Neuronal stem cell (in vitro differentiated cells): ENCODE measurements around the gene CAMKK1.

Source experiments
- DNase-seq: peaks from one replicate; pipeline ENCODE4 v3.0.0-alpha.2; 2013; ENCODE audit warnings: low spot score
- H2AFZ ChIP-seq: one replicate; pipeline ENCODE4 v1.6.1; 2013; ENCODE audit warnings: mild to moderate bottlenecking, low read length, inconsistent platforms
- H2AK5ac ChIP-seq: 2 replicates; pipeline ENCODE4 v1.6.1; 2013; ENCODE audit warnings: low read depth, mild to moderate bottlenecking, inconsistent platforms, low read length, moderate library complexity, mixed read lengths
- H2BK120ac ChIP-seq: 2 replicates; pipeline ENCODE4 v1.6.1; 2013; ENCODE audit warnings: low read depth, mild to moderate bottlenecking, inconsistent platforms, low read length, moderate library complexity, mixed read lengths
- H2BK12ac ChIP-seq: one replicate; pipeline ENCODE4 v1.6.1; 2013; ENCODE audit warnings: low read length, inconsistent platforms
- H2BK15ac ChIP-seq: 2 replicates; pipeline ENCODE4 v1.6.1; 2013; ENCODE audit warnings: mild to moderate bottlenecking, low read length, inconsistent platforms, mixed read lengths
- H2BK5ac ChIP-seq: one replicate; pipeline ENCODE4 v1.6.1; 2013; ENCODE audit warnings: inconsistent platforms, mild to moderate bottlenecking, low read length, moderate library complexity
- H3K14ac ChIP-seq: one replicate; pipeline ENCODE4 v1.6.1; 2013; ENCODE audit warnings: low read length, inconsistent platforms
- H3K18ac ChIP-seq: 2 replicates; pipeline ENCODE4 v1.6.1; 2013; ENCODE audit warnings: low read length, inconsistent platforms
- H3K23ac ChIP-seq: 2 replicates; pipeline ENCODE4 v1.6.1; 2013; ENCODE audit warnings: low read depth, mild to moderate bottlenecking, mixed read lengths, low read length, inconsistent platforms; ENCODE audit not compliant: poor library complexity
- H3K27ac ChIP-seq: replicated peaks from 3 replicates; pipeline ENCODE4 v1.5.1; 2013; ENCODE audit warnings: low read length, inconsistent platforms
- H3K27me3 ChIP-seq, 3 experiments: 2 replicates each; pipeline ENCODE4 v1.6.1; 2013; ENCODE audit warnings: low read length in 3 of 3, mild to moderate bottlenecking in 2 of 3, inconsistent platforms in 1 of 3, low read depth in 1 of 3, mixed read lengths in 1 of 3, moderate library complexity in 1 of 3; ENCODE audit not compliant: control insufficient read depth in 3 of 3, insufficient read depth in 3 of 3
- H3K36me3 ChIP-seq, 2 donors: replicated peaks in 1 of 2; 2 replicates each; pipeline ENCODE4 v1.6.1; 2013; ENCODE audit warnings: low read length in 2 of 2; ENCODE audit not compliant: control insufficient read depth in 2 of 2, insufficient read depth in 2 of 2
- H3K4ac ChIP-seq: 2 replicates; pipeline ENCODE4 v1.6.1; 2013; ENCODE audit warnings: inconsistent platforms, mild to moderate bottlenecking, low read length, moderate library complexity
- H3K4me1 ChIP-seq, 2 donors: 1 replicate in 1 of 2; 2 replicates in 1 of 2; pipeline ENCODE4 v1.6.1; 2013; ENCODE audit warnings: low read length in 2 of 2, low read depth in 1 of 2; ENCODE audit not compliant: control insufficient read depth in 2 of 2, insufficient read depth in 1 of 2
- H3K4me2 ChIP-seq: one replicate; pipeline ENCODE4 v1.6.1; 2013; ENCODE audit warnings: mild to moderate bottlenecking, low read length, inconsistent platforms; ENCODE audit not compliant: insufficient read depth, poor library complexity, severe bottlenecking
- H3K4me3 ChIP-seq, 2 donors: 2 replicates each; pipeline ENCODE4 v1.5.1; 2013; ENCODE audit warnings: low read length in 2 of 2, mild to moderate bottlenecking in 2 of 2, inconsistent platforms in 1 of 2, moderate library complexity in 1 of 2
- H3K79me1 ChIP-seq: one replicate; pipeline ENCODE4 v1.6.1; 2013; ENCODE audit warnings: low read depth, mild to moderate bottlenecking, inconsistent platforms, low read length, moderate library complexity
- H3K9ac ChIP-seq: one replicate; pipeline ENCODE4 v1.6.1; 2013; ENCODE audit warnings: mild to moderate bottlenecking, low read depth, low read length, inconsistent platforms; ENCODE audit not compliant: poor library complexity
- H3K9me3 ChIP-seq, 2 donors: replicated peaks in 1 of 2; 2 replicates each; pipeline versions ENCODE3 to v1.6.1; 2013; ENCODE audit warnings: low read length in 2 of 2, mild to moderate bottlenecking in 2 of 2, inconsistent platforms in 1 of 2, low read depth in 1 of 2, mixed read lengths in 1 of 2, moderate library complexity in 1 of 2; ENCODE audit not compliant: control insufficient read depth in 2 of 2, insufficient read depth in 1 of 2
- H4K8ac ChIP-seq: one replicate; pipeline ENCODE4 v1.6.1; 2013; ENCODE audit warnings: low read depth, mild to moderate bottlenecking, inconsistent platforms, low read length, moderate library complexity
- H4K91ac ChIP-seq: one replicate; pipeline ENCODE4 v1.6.1; 2013; ENCODE audit warnings: low read length, low read depth, mild to moderate bottlenecking, inconsistent platforms; ENCODE audit not compliant: poor library complexity
- WGBS, 2 donors: extraction: QIAGEN DNeasy Blood & Tissue Kit; methylation state at CpG; one replicate each; pipeline ENCODE4 v1.1.7; 2013; ENCODE audit warnings: missing lambda C conversion rate in 2 of 2, mixed read lengths in 1 of 2; ENCODE audit not compliant: insufficient read length in 2 of 2, insufficient replicate concordance in 1 of 2; ENCODE audit errors: extremely low coverage in 2 of 2; 5-methylcytosine and 5-hydroxymethylcytosine counted together

Gene CAMKK1

GRCh38 chr17:3887804-3888203, 5.0 kb downstream of the CAMKK1 start:
- Histone ChIP-seq H4K8ac (no peak overlapping the region), H3K4me1 (peaks cover 10 to 11% of the 10 kb centered on the region in 2 donors), H2AK5ac (no peak overlapping the region), H3K4ac (no peak overlapping the region), H2BK5ac (peak overlapping the region; percentile 49), H3K23ac (no peak overlapping the region), H2BK15ac (peak overlapping the region; percentile 32), H3K27me3 (peaks cover 0 to 51% (median 0%) of the 10 kb centered on the region in 3 experiments), H3K4me3 (no peak overlapping the region), H3K18ac (no peak overlapping the region), H2AFZ (no peak overlapping the region), H3K9ac (no peak overlapping the region), H3K79me1 (peaks cover 2% of the 10 kb centered on the region), H4K91ac (no peak overlapping the region), H3K27ac (no peak overlapping the region), H2BK12ac (no peak overlapping the region), H3K36me3 (peaks cover 0 to 2% of the 10 kb centered on the region in 2 donors), H3K4me2 (no peak overlapping the region), H2BK120ac (no peak overlapping the region), H3K9me3 (no peaks in the 10 kb centered on the region), H3K14ac (no peak overlapping the region)
- WGBS, 2 donors, result no CpG with 5 or more reads among the region's 9 CpGs
- DNase-seq, result no peak

DNA sequence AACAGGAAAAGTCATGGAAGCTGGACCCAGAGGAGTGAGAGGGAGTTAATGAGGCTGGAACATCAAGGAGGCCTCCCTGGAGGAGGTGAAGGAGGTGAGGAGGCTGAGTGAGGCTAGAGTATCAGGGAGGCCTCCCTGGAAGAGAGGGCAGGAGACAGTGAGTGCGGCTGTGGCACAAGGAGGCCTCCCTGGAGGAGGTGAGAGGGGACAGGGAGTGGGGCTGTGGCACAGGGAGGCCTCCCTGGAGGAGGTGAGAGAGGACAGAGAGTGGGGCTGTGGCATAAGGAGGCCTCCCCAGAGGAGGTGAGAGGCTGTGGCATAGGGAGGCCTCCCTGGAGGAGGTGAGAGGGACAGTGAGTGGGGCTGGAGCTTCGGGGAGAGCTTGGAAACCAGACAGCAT, 5.5 kb downstream of the CAMKK1 start:
- no peak overlapping the region for H3K4me2 ChIP-seq
- no peak overlapping the region for H4K8ac ChIP-seq
- H3K4me1 ChIP-seq, result peaks cover 10 to 11% of the 10 kb centered on the region in 2 donors
- H3K4ac ChIP-seq, result no peak overlapping the region
- no peak overlapping the region for H4K91ac ChIP-seq
- H3K36me3 ChIP-seq, result peaks cover 0 to 2% of the 10 kb centered on the region in 2 donors
- H2BK12ac ChIP-seq, result no peak overlapping the region
- no peak overlapping the region for H2AFZ ChIP-seq
- no peak overlapping the region for H2BK5ac ChIP-seq
- no peak overlapping the region for H3K18ac ChIP-seq
- H3K14ac ChIP-seq, result no peak overlapping the region
- no peaks in the 10 kb centered on the region for H3K9me3 ChIP-seq
- peak overlapping the region; percentile 33 for H2AK5ac ChIP-seq
- H3K27me3 ChIP-seq, result peaks cover 0 to 51% (median 0%) of the 10 kb centered on the region in 3 experiments
- no peak overlapping the region for H2BK15ac ChIP-seq
- H3K4me3 ChIP-seq, result no peak overlapping the region
- no peak for DNase-seq
- peaks cover 2% of the 10 kb centered on the region for H3K79me1 ChIP-seq
- H3K23ac ChIP-seq, result no peak overlapping the region
- no peak overlapping the region for H3K27ac ChIP-seq
- no CpG with 5 or more reads among the region's 2 CpGs for WGBS, 2 donors
- no peak overlapping the region for H2BK120ac ChIP-seq
- no peak overlapping the region for H3K9ac ChIP-seq

GRCh38 chr17:3886776-3887175, 6.1 kb downstream of the CAMKK1 start:
- no peak for DNase-seq
- Histone ChIP-seq H3K79me1 (peaks cover 2% of the 10 kb centered on the region), H2AFZ (no peak overlapping the region), H2BK120ac (no peak overlapping the region), H3K27ac (no peak overlapping the region), H3K14ac (no peak overlapping the region), H3K4ac (no peak overlapping the region), H2BK5ac (no peak overlapping the region), H3K18ac (peak overlapping the region; percentile 6), H4K91ac (peak overlapping the region; percentile 2), H3K36me3 (peaks cover 0 to 2% of the 10 kb centered on the region in 2 donors), H2BK12ac (no peak overlapping the region), H3K23ac (no peak overlapping the region), H4K8ac (no peak overlapping the region), H2AK5ac (peak overlapping the region; percentile 35), H3K4me2 (no peak overlapping the region), H3K9me3 (no peaks in the 10 kb centered on the region), H3K9ac (no peak overlapping the region), H2BK15ac (peak overlapping the region; percentile 5), H3K27me3 (peaks cover 0 to 47% (median 0%) of the 10 kb centered on the region in 3 experiments), H3K4me3 (no peak overlapping the region), H3K4me1 (peaks cover 7% of the 10 kb centered on the region in 2 donors)
- WGBS, 2 donors, result no CpG with 5 or more reads among the region's 10 CpGs

- DNase-seq, result no peak
- H3K9ac ChIP-seq, result peak overlapping the region; percentile 45
- H4K8ac ChIP-seq, result no peak overlapping the region
- H2BK15ac ChIP-seq, result no peak overlapping the region
- H3K9me3 ChIP-seq, result no peaks in the 10 kb centered on the region
- H3K18ac ChIP-seq, result no peak overlapping the region
- peaks cover 0 to 2% of the 10 kb centered on the region in 2 donors for H3K36me3 ChIP-seq
- no peak overlapping the region for H3K14ac ChIP-seq
- H3K4me3 ChIP-seq, result no peak overlapping the region
- H2AFZ ChIP-seq, result no peak overlapping the region
- peaks cover 2% of the 10 kb centered on the region for H3K79me1 ChIP-seq
- peaks cover 0 to 39% (median 0%) of the 10 kb centered on the region in 3 experiments for H3K27me3 ChIP-seq
- H3K4me2 ChIP-seq, result no peak overlapping the region
- H3K27ac ChIP-seq, result no peak overlapping the region
- no peak overlapping the region for H3K4ac ChIP-seq
- H2BK12ac ChIP-seq, result no peak overlapping the region
- peaks cover 4 to 6% of the 10 kb centered on the region in 2 donors for H3K4me1 ChIP-seq
- no peak overlapping the region for H2BK5ac ChIP-seq
- H2BK120ac ChIP-seq, result no peak overlapping the region
- H3K23ac ChIP-seq, result no peak overlapping the region
- no peak overlapping the region for H4K91ac ChIP-seq
- WGBS, 2 donors, result no CpG with 5 or more reads among the region's 4 CpGs
- H2AK5ac ChIP-seq, result no peak overlapping the region
Measured at GRCh38 chr17:3885970-3886369, 6.9 kb downstream of the CAMKK1 start.
